Naive B cell (primary cell): ENCODE data around the gene DEPDC5. TPM values are rescaled to one million over a fixed set of nuclear protein-coding genes. Genes with fewer than 3 reads are reported as not detected.
"Not testable (repeated sequence)": the region's sequence is repeated elsewhere in the genome, so short reads cannot be mapped to it uniquely, and the experiment has no call there.

Experiments used
- ATAC-seq, 2 donors: fragments of 150-1000 bp; cut with Tn5 transposase; 2 replicates each; pipeline ENCODE4 v1.10.0; 2021; ENCODE audit warnings: low read depth in 2 of 2, mild to moderate bottlenecking in 2 of 2, moderate library complexity in 2 of 2
- DNase-seq: peaks from one replicate; pipeline ENCODE4 v3.0.0; 2022
- H3K27ac Mint-ChIP-seq, 6 donors: one replicate each; pipeline ENCODE4 v1.8.0; 2020 to 2022; ENCODE audit warnings: mild to moderate bottlenecking in 6 of 6, mixed read lengths in 6 of 6, moderate library complexity in 5 of 6, inconsistent platforms in 2 of 6
- H3K27me3 Mint-ChIP-seq, 3 donors: one replicate each; pipeline ENCODE4 v1.8.0; 2021 to 2022; ENCODE audit warnings: mixed read lengths in 3 of 3, mild to moderate bottlenecking in 1 of 3
- H3K36me3 Mint-ChIP-seq, 2 donors: one replicate each; pipeline ENCODE4 v1.8.0; 2020 to 2022; ENCODE audit warnings: mixed read lengths in 2 of 2, inconsistent platforms in 1 of 2, mild to moderate bottlenecking in 1 of 2
- H3K4me1 Mint-ChIP-seq, 3 donors: one replicate each; pipeline ENCODE4 v1.8.0; 2020 to 2022; ENCODE audit warnings: mixed read lengths in 3 of 3, inconsistent platforms in 1 of 3, mild to moderate bottlenecking in 1 of 3, moderate library complexity in 1 of 3
- H3K4me3 Mint-ChIP-seq, 8 donors: one replicate each; pipeline ENCODE4 v1.8.0; 2020 to 2022; ENCODE audit warnings: mild to moderate bottlenecking in 8 of 8, mixed read lengths in 8 of 8, moderate library complexity in 8 of 8, inconsistent platforms in 2 of 8
- H3K9me3 Mint-ChIP-seq, 7 donors: one replicate each; pipeline ENCODE4 v1.8.0; 2020 to 2022; ENCODE audit warnings: mixed read lengths in 7 of 7, mild to moderate bottlenecking in 5 of 7, inconsistent platforms in 2 of 7, moderate library complexity in 1 of 7
- polyA plus RNA-seq, 6 donors: library from polyadenylated mRNA; unstranded; fragments of 300-500 nt; fragmentation: Illumina TruSeq; gene quantifications; one replicate each; pipeline ENCODE4 v1.2.3, GENCODE V29; 2021; ENCODE audit warnings: low read depth in 6 of 6

The DEPDC5 gene
- polyA plus RNA-seq = 10 to 100 TPM in 3 of 6 donors, 1 to 10 TPM in 3; 5.0 to 29.8 (median 10.0) TPM

DNA sequence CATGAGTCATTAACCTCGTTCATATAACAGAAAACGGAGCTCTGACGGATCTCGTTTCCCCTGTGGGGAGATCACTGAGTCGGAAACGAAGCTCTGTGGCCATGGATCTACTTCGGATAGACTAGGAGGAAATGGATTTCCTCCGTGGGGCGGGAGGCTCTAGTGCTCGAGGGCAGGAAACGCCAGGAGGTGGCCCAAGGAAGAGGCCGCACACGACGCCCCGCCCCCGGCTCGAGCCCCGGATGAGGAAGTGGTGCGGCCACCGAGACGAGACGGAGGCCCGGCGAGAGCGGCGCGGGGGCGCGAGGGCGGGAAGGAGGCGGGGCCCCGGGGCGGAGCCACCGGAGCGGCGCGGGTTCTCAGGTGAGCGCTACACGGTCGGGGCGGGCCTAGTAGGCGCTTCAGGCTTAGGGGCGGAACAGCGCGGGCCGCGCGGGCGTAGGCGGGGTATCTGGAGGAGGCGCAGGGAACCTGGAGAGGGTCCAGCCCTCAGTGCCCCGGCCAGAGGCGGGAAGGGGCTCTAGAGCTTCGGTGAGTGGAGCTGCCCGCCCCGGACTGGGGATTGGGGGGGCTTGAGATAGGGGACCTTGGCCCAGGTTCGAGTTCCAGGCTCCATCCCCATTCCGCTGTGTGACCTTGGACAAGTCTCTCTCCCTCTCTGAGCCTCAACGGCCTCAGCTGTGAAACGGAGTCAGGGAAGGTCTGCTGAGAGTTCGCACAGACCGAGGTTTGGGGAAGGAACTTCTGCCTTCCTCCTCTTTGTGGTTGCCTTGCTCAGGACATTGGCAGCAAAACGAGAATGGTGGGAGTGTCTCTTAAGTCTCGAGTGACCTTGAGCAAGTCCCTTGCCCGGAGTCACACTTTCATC lies at the start of gene DEPDC5:
Gene DEPDC5 (plus strand): TSS at position 386 of the 868 bp plus-strand sequence. CDS start 903 bp downstream, outside the sequence.
- Mint-ChIP-seq H3K4me1 (peaks cover 37 to 53% (median 44%) of the 10 kb centered on the region in 3 donors), H3K27me3 (no peaks in the 10 kb centered on the region), H3K27ac (peak within 1 kb of the TSS; percentile 98 to 100 (median 100)), H3K4me3 (peak within 1 kb of the TSS; percentile 88 to 97 (median 96)), H3K9me3 (peaks cover 0 to 1% (median 0%) of the 10 kb centered on the region in 7 donors), H3K36me3 (no peaks in the 10 kb centered on the region)
- peak; percentile 98 for DNase-seq
- peak; percentile 70 to 72 for ATAC-seq

- Mint-ChIP-seq H3K9me3 (no peaks in the 10 kb centered on the region), H3K36me3 (peaks cover 23 to 24% of the 10 kb centered on the region in 2 donors), H3K27ac (peak overlapping the region in 1 of 6 donors; percentile 24), H3K4me1 (peaks cover 0 to 10% (median 0%) of the 10 kb centered on the region in 3 donors), H3K4me3 (no peak overlapping the region), H3K27me3 (no peaks in the 10 kb centered on the region)
- no peak for DNase-seq
- ATAC-seq = no peak
These were observed 46.3 kb upstream of the DEPDC5 start for GRCh38 chr22:31707519-31707918.

DNA sequence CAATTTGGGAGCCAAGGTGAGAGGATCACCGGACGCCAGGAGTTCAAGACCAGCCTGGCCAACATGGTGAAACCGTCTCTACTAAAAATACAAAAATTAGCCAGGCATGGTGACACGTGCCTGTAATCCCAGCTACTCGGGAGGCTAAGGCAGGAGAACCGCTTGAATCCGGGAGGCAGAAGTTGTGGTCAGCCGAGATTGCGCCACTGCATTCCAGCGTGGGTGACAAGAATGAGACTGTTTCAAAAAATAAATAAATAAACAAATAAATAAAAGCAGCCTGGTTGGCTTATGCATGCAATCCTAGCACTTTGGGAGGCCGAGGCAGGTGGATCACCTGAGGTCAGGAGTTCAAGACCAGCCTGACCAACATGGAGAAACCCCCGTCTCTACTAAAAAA lies 42.6 kb upstream of the DEPDC5 start:
- not testable (repeated sequence) for H3K9me3 Mint-ChIP-seq, H3K27me3 Mint-ChIP-seq, H3K4me1 Mint-ChIP-seq, DNase-seq, ATAC-seq, H3K27ac Mint-ChIP-seq, H3K4me3 Mint-ChIP-seq
- H3K36me3 Mint-ChIP-seq = peaks cover 34 to 39% of the 10 kb centered on the region in 2 donors

DNA sequence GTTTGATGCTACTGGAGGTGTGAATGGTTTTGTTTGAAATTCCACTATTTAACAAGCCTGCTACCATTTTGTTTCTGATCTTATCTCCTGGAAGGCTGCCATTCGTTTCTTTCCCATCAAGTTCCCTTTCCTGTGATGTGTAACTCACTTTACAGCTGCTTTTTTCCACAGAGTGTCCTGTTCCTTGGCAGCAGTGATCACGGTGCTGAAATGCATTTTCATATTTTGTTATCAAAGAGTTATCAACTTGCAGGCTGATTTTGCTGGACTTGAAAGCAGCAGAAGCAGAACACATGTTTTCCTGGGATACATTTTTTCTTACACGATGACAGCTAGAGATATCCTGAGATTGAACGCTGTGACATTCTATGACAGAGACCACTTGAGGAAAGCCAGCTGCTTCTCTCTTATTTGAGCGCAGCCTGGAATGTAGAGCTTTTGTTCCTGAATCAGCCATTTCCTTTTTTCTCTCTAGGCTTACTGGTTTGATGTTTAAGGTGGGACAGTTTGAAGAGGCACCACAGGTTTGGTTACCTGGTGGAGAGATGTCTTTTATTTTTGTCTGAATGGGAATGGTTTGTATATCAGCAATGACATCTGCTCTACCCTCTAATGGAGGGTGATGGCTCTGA lies 38.6 kb upstream of the DEPDC5 start:
- ATAC-seq = no peak
- H3K9me3 Mint-ChIP-seq = no peaks in the 10 kb centered on the region
- DNase-seq = no peak
- peaks cover 43 to 49% of the 10 kb centered on the region in 2 donors for H3K36me3 Mint-ChIP-seq
- H3K4me1 Mint-ChIP-seq = peaks cover 0 to 7% (median 3%) of the 10 kb centered on the region in 3 donors
- no peak overlapping the region for H3K4me3 Mint-ChIP-seq
- no peak overlapping the region for H3K27ac Mint-ChIP-seq
- H3K27me3 Mint-ChIP-seq = no peaks in the 10 kb centered on the region

GRCh38 chr22:31719850-31720471 lies 33.9 kb upstream of the DEPDC5 start:
- Mint-ChIP-seq H3K4me3 (no peak overlapping the region), H3K9me3 (no peaks in the 10 kb centered on the region), H3K27ac (peak overlapping the region in 1 of 6 donors; percentile 34), H3K4me1 (peaks cover 6 to 8% (median 7%) of the 10 kb centered on the region in 3 donors), H3K27me3 (no peaks in the 10 kb centered on the region), H3K36me3 (peaks cover 25 to 27% of the 10 kb centered on the region in 2 donors)
- ATAC-seq (no peak), DNase-seq (no peak)

GRCh38 chr22:31723723-31724122 lies 30.1 kb upstream of the DEPDC5 start:
- ATAC-seq = no peak

GRCh38 chr22:31726692-31727091 lies 27.1 kb upstream of the DEPDC5 start:
- ATAC-seq (no peak), DNase-seq (no peak)
- H3K36me3 Mint-ChIP-seq = no peaks in the 10 kb centered on the region
- H3K4me1 Mint-ChIP-seq = peaks cover under 1 to 7% (median 5%) of the 10 kb centered on the region in 3 donors
- no peak overlapping the region for H3K4me3 Mint-ChIP-seq
- no peaks in the 10 kb centered on the region for H3K27me3 Mint-ChIP-seq
- H3K9me3 Mint-ChIP-seq = no peaks in the 10 kb centered on the region
- peak overlapping the region in 1 of 6 donors; percentile 15 for H3K27ac Mint-ChIP-seq

More at GRCh38 chr22:31723723-31724122, 30.1 kb upstream of the DEPDC5 start:
- DNase-seq = no peak
- H3K36me3 Mint-ChIP-seq = peaks cover 4 to 8% of the 10 kb centered on the region in 2 donors
- no peak overlapping the region for H3K4me3 Mint-ChIP-seq
- H3K27me3 Mint-ChIP-seq = no peaks in the 10 kb centered on the region
- peaks cover 6 to 7% (median 6%) of the 10 kb centered on the region in 3 donors for H3K4me1 Mint-ChIP-seq
- H3K27ac Mint-ChIP-seq = peak overlapping the region in 1 of 6 donors; percentile 44
- H3K9me3 Mint-ChIP-seq = no peaks in the 10 kb centered on the region

DNA sequence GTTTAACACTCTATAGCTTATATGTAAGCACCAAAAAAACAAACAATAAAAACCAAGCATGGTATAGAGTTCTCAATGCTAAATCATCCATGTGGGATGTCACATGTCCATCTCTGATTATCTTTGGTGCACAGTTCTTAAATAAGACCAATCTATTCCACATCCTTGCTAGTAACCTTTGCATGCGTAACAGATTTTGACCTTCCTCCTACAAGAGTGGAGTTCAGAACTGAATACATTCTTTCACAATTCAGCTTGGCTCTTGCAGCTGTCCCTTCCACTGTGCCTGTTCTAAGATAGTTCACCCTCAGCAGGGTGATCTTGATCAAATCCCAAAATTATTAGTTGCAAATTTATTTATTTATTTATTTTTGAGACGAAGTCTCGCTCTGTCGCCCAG lies 25.0 kb upstream of the DEPDC5 start:
- Mint-ChIP-seq H3K27ac (no peak overlapping the region), H3K4me3 (no peak overlapping the region), H3K27me3 (no peaks in the 10 kb centered on the region), H3K9me3 (no peaks in the 10 kb centered on the region), H3K36me3 (no peaks in the 10 kb centered on the region), H3K4me1 (peaks cover 3 to 13% (median 12%) of the 10 kb centered on the region in 3 donors)
- DNase-seq (no peak), ATAC-seq (no peak)

GRCh38 chr22:31730344-31730711 lies 23.5 kb upstream of the DEPDC5 start:
- Mint-ChIP-seq H3K36me3 (no peaks in the 10 kb centered on the region), H3K9me3 (no peaks in the 10 kb centered on the region), H3K27me3 (no peaks in the 10 kb centered on the region), H3K27ac (no peak overlapping the region), H3K4me1 (peaks cover 11 to 17% (median 16%) of the 10 kb centered on the region in 3 donors), H3K4me3 (no peak overlapping the region)
- DNase-seq (no peak), ATAC-seq (peak in 1 of 2 donors; percentile 27)

GRCh38 chr22:31732089-31732829 lies 21.6 kb upstream of the DEPDC5 start:
- peak overlapping the region in 2 of 6 donors; percentile 1 to 4 for H3K27ac Mint-ChIP-seq
- no peaks in the 10 kb centered on the region for H3K36me3 Mint-ChIP-seq
- peaks cover 13 to 17% (median 16%) of the 10 kb centered on the region in 3 donors for H3K4me1 Mint-ChIP-seq
- ATAC-seq = no peak
- no peaks in the 10 kb centered on the region for H3K9me3 Mint-ChIP-seq
- no peak for DNase-seq
- H3K27me3 Mint-ChIP-seq = no peaks in the 10 kb centered on the region
- no peak overlapping the region for H3K4me3 Mint-ChIP-seq

- DNase-seq (no peak), ATAC-seq (no peak)
- H3K36me3 Mint-ChIP-seq = peaks cover 0 to 7% of the 10 kb centered on the region in 2 donors
- no peaks in the 10 kb centered on the region for H3K9me3 Mint-ChIP-seq
- peak overlapping the region in 2 of 6 donors; percentile 20 to 27 for H3K27ac Mint-ChIP-seq
- H3K4me3 Mint-ChIP-seq = no peak overlapping the region
- peaks cover 20 to 24% (median 23%) of the 10 kb centered on the region in 3 donors for H3K4me1 Mint-ChIP-seq
- no peaks in the 10 kb centered on the region for H3K27me3 Mint-ChIP-seq
These were observed 20.2 kb upstream of the DEPDC5 start for GRCh38 chr22:31733580-31734079.

DNA sequence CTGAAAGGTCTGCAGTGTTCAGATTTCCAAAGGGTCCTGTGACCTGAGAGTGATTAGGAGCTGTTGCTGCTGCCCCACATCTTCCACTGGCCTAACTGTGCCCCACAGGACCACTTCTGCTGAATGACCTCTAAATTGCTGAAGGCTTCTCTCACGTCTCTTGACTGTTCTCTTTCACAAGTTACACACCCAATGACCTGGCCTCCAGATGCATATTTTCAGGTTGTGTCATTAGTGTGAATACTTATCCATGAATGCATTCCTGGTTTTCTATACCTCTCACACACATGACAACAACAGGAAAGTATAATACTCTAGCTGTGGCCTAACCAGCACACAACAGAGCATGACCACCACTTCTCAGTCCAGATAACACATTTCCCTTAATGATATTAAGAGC lies 19.3 kb upstream of the DEPDC5 start:
- H3K9me3 Mint-ChIP-seq = no peaks in the 10 kb centered on the region
- peaks cover 0 to 12% of the 10 kb centered on the region in 2 donors for H3K36me3 Mint-ChIP-seq
- no peaks in the 10 kb centered on the region for H3K27me3 Mint-ChIP-seq
- no peak for ATAC-seq
- no peak overlapping the region for H3K27ac Mint-ChIP-seq
- H3K4me3 Mint-ChIP-seq = no peak overlapping the region
- DNase-seq = no peak
- H3K4me1 Mint-ChIP-seq = peaks cover 20 to 24% (median 22%) of the 10 kb centered on the region in 3 donors
